GM23248 (cell line): ENCODE results near the gene EFS. TPM values are rescaled to one million over a fixed set of nuclear protein-coding genes. Genes with fewer than 3 reads are reported as not detected.
"Not testable (repeated sequence)": the region's sequence is repeated elsewhere in the genome, so short reads cannot be mapped to it uniquely, and the experiment has no call there.

Experiments
- DNase-seq: peaks from one replicate; pipeline ENCODE4 v3.0.0-alpha.2; 2015
- H2AFZ ChIP-seq: fragments of 200-600 bp; sonication (generic); 2 replicates; pipeline ENCODE4 v1.6.1; 2016; ENCODE audit warnings: antibody characterized with exemption
- H3F3A ChIP-seq: fragments of 200-600 bp; sonication (generic); 2 replicates; pipeline ENCODE4 v1.6.1; 2016; ENCODE audit warnings: mild to moderate bottlenecking, antibody characterized with exemption, mixed run types; ENCODE audit not compliant: insufficient read depth
- H3K27ac ChIP-seq: fragments of 200-600 bp; sonication (generic); 2 replicates; pipeline ENCODE4 v1.5.1; 2016; ENCODE audit warnings: mild to moderate bottlenecking
- H3K27me3 ChIP-seq: fragments of 200-600 bp; sonication (generic); replicated peaks from 2 replicates; pipeline ENCODE4 v1.6.1; 2016; ENCODE audit warnings: mild to moderate bottlenecking; ENCODE audit not compliant: insufficient read depth
- H3K36me3 ChIP-seq: fragments of 200-600 bp; sonication (generic); 2 replicates; pipeline ENCODE4 v1.6.1; 2016; ENCODE audit warnings: low read depth, mild to moderate bottlenecking
- H3K4me1 ChIP-seq: fragments of 200-600 bp; sonication (generic); 2 replicates; pipeline ENCODE4 v1.6.1; 2016; ENCODE audit warnings: mild to moderate bottlenecking; ENCODE audit not compliant: insufficient read depth
- H3K4me2 ChIP-seq: fragments of 200-600 bp; sonication (generic); one replicate; pipeline ENCODE4 v1.6.1; 2016; ENCODE audit warnings: mild to moderate bottlenecking; ENCODE audit not compliant: unreplicated experiment
- H3K4me3 ChIP-seq: fragments of 200-600 bp; sonication (generic); 2 replicates; pipeline ENCODE4 v1.5.1; 2016; ENCODE audit warnings: mild to moderate bottlenecking
- H3K79me2 ChIP-seq: fragments of 200-600 bp; sonication (generic); 2 replicates; pipeline ENCODE4 v1.6.1; 2016; ENCODE audit warnings: mild to moderate bottlenecking; ENCODE audit not compliant: insufficient read depth
- H3K9ac ChIP-seq: fragments of 200-600 bp; sonication (generic); 2 replicates; pipeline ENCODE4 v1.6.1; 2016; ENCODE audit warnings: mild to moderate bottlenecking
- H3K9me2 ChIP-seq: fragments of 200-600 bp; sonication (generic); 2 replicates; pipeline ENCODE4 v1.6.1; 2016; ENCODE audit warnings: mixed run types, mild to moderate bottlenecking, moderate library complexity; ENCODE audit not compliant: insufficient read depth
- H3K9me3 ChIP-seq: fragments of 200-600 bp; sonication (generic); one replicate; pipeline ENCODE4 v1.6.1; 2017; ENCODE audit warnings: low read depth
- H4K20me1 ChIP-seq: fragments of 200-600 bp; sonication (generic); 2 replicates; pipeline ENCODE4 v1.6.0; 2016; ENCODE audit not compliant: insufficient read depth
- EZH2 ChIP-seq: fragments of 200-600 bp; sonication (generic); IDR thresholded peaks from 2 replicates; pipeline ENCODE4 v1.6.1; 2018; ENCODE audit warnings: antibody characterized with exemption, mild to moderate bottlenecking; ENCODE audit not compliant: insufficient read depth, poor library complexity, severe bottlenecking
- EZH2phosphoT487 ChIP-seq: fragments of 200-600 bp; sonication (generic); IDR thresholded peaks from 2 replicates; pipeline ENCODE4 v1.6.1; 2018; ENCODE audit warnings: antibody characterized with exemption, moderate library complexity, mild to moderate bottlenecking, low read depth; ENCODE audit not compliant: insufficient read depth
- WGBS, 2 experiments: methylation state at CpG; one replicate each; pipeline ENCODE4 v1.1.6; 2015 to 2017; ENCODE audit warnings: low lambda C conversion rate in 2 of 2, low coverage in 1 of 2; ENCODE audit errors: missing lambda C conversion rate in 2 of 2; 5-methylcytosine and 5-hydroxymethylcytosine counted together
- in situ Hi-C: fragments of 300-500 bp; cut with MboI; formaldehyde crosslinking; loops from 2 replicates; pipeline ENCODE4 v1.15.0; 2020
- polyA plus RNA-seq: library from polyadenylated mRNA; unstranded; fragments of >200 nt; fragmentation: Nextera tagmentation; extraction: Ambion mirVana; gene quantifications from 2 replicates; pipeline ENCODE4 v1.2.1, GENCODE V29; 2016
- total RNA-seq: library from RNA; depleted of rRNA; stranded (reverse); fragments of >200 nt; shearing (Covaris generic); gene quantifications from 2 replicates; pipeline ENCODE4 v1.2.3, GENCODE V29; 2014

Gene EFS
- total and polyA plus RNA-seq, 2 experiments from 2014 or later, result 4.2 to 17.3 TPM

DNA sequence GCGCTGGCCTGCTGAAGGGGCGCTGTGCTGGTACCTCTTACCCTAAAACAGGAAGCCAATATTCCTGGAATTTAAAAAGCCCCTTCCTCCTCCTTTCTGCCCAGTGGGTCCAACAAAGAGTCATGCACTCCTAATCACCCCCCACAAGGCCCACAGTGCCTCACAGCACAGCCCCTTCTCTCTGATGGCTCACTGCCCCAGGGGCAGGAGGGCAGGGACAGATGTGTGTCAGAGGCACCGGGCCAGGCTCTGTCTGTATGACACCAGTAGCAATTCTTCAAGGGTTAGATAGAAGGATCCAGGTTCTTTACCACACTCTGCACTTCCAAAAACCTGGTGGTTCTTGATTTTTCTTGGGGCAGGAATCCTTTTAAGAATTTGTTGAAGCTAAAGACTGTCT lies 34.2 kb upstream of the EFS start:
- no peak overlapping the region for H3K27ac ChIP-seq
- DNase-seq, result no peak
- in situ Hi-C loops, result no loop called here
- no peaks in the 10 kb centered on the region for H4K20me1 ChIP-seq
- peaks cover 16% of the 10 kb centered on the region; the same call in 1 of the 2 replicates for H3K27me3 ChIP-seq
- H2AFZ ChIP-seq, result no peak overlapping the region
- H3K4me3 ChIP-seq, result no peak overlapping the region
- H3K9me3 ChIP-seq, result no peaks in the 10 kb centered on the region
- TF ChIP-seq EZH2phosphoT487 (no peak), EZH2 (no peak)
- 75 to 82% methylated on average over 3 of the region's 3 CpGs for WGBS, 2 experiments
- H3K9ac ChIP-seq, result no peak overlapping the region
- no peaks in the 10 kb centered on the region for H3F3A ChIP-seq
- H3K79me2 ChIP-seq, result no peaks in the 10 kb centered on the region
- H3K36me3 ChIP-seq, result no peaks in the 10 kb centered on the region
- H3K4me2 ChIP-seq, result no peak overlapping the region
- no peaks in the 10 kb centered on the region for H3K4me1 ChIP-seq
- H3K9me2 ChIP-seq, result no peaks in the 10 kb centered on the region

DNA sequence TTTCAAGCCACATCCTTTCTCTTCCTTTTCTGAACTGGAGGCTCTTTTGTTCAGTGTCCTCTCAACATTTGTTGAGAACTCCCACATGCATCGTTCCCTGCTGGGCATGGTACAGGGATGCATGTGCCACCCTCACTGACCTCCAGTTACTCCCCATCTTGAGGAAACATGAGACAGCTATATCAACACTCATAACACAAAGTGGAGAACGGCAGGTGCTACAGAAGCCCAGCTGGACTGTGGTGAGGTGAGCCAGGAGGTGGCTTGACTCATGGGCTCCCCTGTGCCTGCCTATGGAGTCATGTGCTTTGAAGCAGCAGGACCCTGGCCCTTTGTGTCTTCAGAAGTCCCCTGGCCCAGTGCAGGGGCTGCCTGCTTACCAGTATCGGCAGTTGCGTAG lies 33.4 kb upstream of the EFS start:
- no peaks in the 10 kb centered on the region for H4K20me1 ChIP-seq

DNA sequence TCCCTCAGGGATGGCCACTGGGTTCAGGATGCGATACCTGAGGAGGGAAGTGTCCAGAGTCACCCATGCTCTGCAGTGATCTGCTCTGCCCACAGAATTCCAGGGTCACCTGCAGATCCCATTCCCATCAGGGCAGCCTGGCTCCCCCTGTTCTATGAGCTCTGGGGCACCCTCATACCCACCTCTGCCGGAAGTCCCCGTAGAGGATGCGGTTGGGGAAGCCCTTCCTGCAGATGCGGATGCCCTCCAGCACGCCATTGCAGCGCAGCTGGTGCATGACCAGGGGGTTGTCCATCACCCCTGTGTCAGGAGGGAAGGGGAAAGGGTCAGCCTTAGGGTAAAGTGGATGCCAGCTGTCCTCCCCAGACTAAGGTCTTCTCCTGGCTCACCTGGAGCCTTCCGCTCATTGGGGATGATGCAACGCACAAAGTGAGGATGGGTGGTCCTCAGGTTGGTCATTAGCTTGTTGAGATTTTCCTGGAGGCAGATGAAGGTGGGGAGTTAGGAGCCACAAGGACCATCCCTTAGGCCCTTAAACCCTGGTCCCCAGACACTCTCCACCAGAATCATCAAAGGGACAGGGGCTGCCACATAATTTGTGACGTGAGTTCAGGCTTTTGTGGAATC lies 31.9 kb upstream of the EFS start:
- Histone ChIP-seq H3K27me3 (peaks cover 13% of the 10 kb centered on the region; the same call in 1 of the 2 replicates), H4K20me1 (no peaks in the 10 kb centered on the region), H3K9ac (no peak overlapping the region), H3K27ac (no peak overlapping the region), H3K4me3 (no peak overlapping the region), H3K9me2 (no peaks in the 10 kb centered on the region), H3F3A (no peaks in the 10 kb centered on the region), H3K4me2 (no peak overlapping the region), H2AFZ (no peak overlapping the region), H3K4me1 (no peaks in the 10 kb centered on the region), H3K9me3 (no peaks in the 10 kb centered on the region), H3K79me2 (no peaks in the 10 kb centered on the region), H3K36me3 (no peaks in the 10 kb centered on the region)
- DNase-seq, result no peak
- TF ChIP-seq EZH2, result no peak
- TF ChIP-seq EZH2phosphoT487, result no peak
- WGBS, 2 experiments, result 79 to 81% methylated on average over 10 of the region's 10 CpGs
- in situ Hi-C loops, result no loop called here

More for the DNA sequence above, 33.4 kb upstream of the EFS start:
- TF ChIP-seq EZH2phosphoT487, result no peak
- in situ Hi-C loops, result no loop called here
- Histone ChIP-seq H3K9me3 (no peaks in the 10 kb centered on the region), H3K4me1 (no peaks in the 10 kb centered on the region), H3K4me3 (no peak overlapping the region), H3F3A (no peaks in the 10 kb centered on the region), H3K27ac (no peak overlapping the region), H3K4me2 (no peak overlapping the region), H3K9ac (no peak overlapping the region), H3K27me3 (peaks cover 12% of the 10 kb centered on the region; the same call in 1 of the 2 replicates), H3K79me2 (no peaks in the 10 kb centered on the region), H3K36me3 (no peaks in the 10 kb centered on the region), H2AFZ (no peak overlapping the region), H3K9me2 (no peaks in the 10 kb centered on the region)
- 65 to 69% methylated on average over 4 of the region's 4 CpGs for whole genome bisulfite sequencing, 2 experiments
- DNase-seq, result no peak

DNA sequence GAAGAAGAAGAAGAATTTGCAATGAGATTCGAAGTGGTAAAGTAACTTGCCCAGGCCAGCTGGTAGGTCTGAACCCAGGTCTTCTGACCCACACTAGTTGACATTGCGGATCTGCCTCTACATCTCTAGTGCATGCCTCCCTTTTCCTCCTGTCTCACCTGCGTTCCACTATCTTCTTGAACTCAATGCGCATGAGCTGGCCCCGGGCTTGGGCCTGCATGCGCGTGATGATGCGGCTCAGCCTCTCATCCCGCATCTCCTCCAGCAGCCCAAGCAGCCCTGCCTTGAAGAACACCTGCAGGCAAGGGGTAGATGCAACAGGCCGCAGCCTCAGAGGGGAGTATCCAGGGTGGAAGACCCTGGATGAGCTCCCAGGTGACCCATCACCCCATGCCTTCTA lies 31.2 kb upstream of the EFS start:
- no peaks in the 10 kb centered on the region for H3K36me3 ChIP-seq
- no peaks in the 10 kb centered on the region for H4K20me1 ChIP-seq
- no peaks in the 10 kb centered on the region for H3K4me1 ChIP-seq
- no peak overlapping the region for H2AFZ ChIP-seq
- no peak overlapping the region for H3K27ac ChIP-seq
- H3K79me2 ChIP-seq, result no peaks in the 10 kb centered on the region
- no peak overlapping the region for H3K9ac ChIP-seq
- peaks cover 16% of the 10 kb centered on the region for H3K27me3 ChIP-seq
- H3K4me3 ChIP-seq, result no peak overlapping the region
- H3F3A ChIP-seq, result no peaks in the 10 kb centered on the region
- TF ChIP-seq EZH2phosphoT487 (no peak), EZH2 (no peak)
- no peak overlapping the region for H3K4me2 ChIP-seq
- DNase-seq, result no peak
- H3K9me3 ChIP-seq, result no peaks in the 10 kb centered on the region
- H3K9me2 ChIP-seq, result no peaks in the 10 kb centered on the region
- WGBS, 2 experiments, result 61 to 68% methylated on average over 10 of the region's 10 CpGs
- in situ Hi-C loops, result no loop called here

DNA sequence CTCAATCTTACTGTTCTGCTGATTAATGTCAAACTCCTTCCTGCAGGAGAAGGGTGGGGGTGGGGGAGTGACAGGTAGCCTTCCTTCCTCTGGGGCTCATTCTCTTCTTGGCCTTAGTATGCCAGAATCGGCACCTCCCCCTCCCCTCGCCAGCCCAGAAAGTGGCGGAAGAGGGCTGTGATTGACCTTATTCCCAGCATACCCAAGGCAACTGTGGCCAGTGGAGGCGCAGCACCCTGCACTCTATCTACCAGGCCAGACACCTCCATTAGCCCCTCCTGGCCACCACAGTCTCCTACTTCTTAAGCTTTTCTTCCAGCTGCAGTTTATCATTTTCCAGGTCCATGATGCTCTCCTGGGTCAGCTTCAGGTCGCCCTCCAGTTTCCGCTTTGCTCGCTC lies 27.6 kb upstream of the EFS start:
- H3K4me3 ChIP-seq, result no peak overlapping the region
- no peaks in the 10 kb centered on the region for H3K9me3 ChIP-seq
- H3K27me3 ChIP-seq, result peaks cover 24% of the 10 kb centered on the region
- in situ Hi-C loops, result no loop called here
- no peak for DNase-seq
- WGBS, 2 experiments, result 58 to 59% methylated on average over 7 of the region's 7 CpGs
- H3K79me2 ChIP-seq, result no peaks in the 10 kb centered on the region
- H3K4me1 ChIP-seq, result no peaks in the 10 kb centered on the region
- no peak overlapping the region for H3K9ac ChIP-seq
- no peak overlapping the region for H3K27ac ChIP-seq
- TF ChIP-seq EZH2phosphoT487 (no peak), EZH2 (no peak)
- no peaks in the 10 kb centered on the region for H3K9me2 ChIP-seq
- no peak overlapping the region for H3K4me2 ChIP-seq
- H3F3A ChIP-seq, result no peaks in the 10 kb centered on the region
- H2AFZ ChIP-seq, result no peak overlapping the region
- H4K20me1 ChIP-seq, result no peaks in the 10 kb centered on the region
- no peaks in the 10 kb centered on the region for H3K36me3 ChIP-seq

DNA sequence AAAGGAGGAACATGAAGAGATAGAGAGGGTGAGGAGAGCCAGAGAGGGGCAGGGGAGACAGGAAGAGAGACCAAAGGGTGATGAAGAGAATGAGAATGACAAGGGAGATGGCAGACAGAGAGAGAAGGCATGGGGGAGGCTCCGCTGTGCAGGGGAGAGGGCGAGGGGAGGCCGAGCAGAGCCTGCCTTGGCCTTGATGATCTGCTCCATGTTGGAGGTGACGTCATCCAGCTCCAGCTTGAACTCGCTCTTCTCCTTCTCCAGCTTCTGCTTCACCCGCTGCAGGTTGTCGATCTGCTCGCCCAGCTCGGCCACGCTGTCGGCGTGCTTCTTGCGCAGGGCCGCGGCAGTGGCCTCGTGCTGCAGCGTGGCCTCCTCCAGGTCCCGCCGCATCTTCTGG lies 24.9 kb upstream of the EFS start:
- H3K27ac ChIP-seq, H3K4me1 ChIP-seq, H3K9me2 ChIP-seq, H4K20me1 ChIP-seq, H3F3A ChIP-seq, H2AFZ ChIP-seq, H3K4me3 ChIP-seq, H3K9ac ChIP-seq, H3K4me2 ChIP-seq, H3K36me3 ChIP-seq, H3K9me3 ChIP-seq, in situ Hi-C loops, H3K79me2 ChIP-seq, DNase-seq: not testable (repeated sequence)
- WGBS, 2 experiments, result 56 to 57% methylated on average over 3 to 5 of the region's 19 CpGs
- peaks cover 37% of the 10 kb centered on the region for H3K27me3 ChIP-seq
